Parathyroid adenoma (tissue), 2 donors: Measurements from ENCODE around the gene GAS2L2.

Experiments used
- H2AFZ ChIP-seq: fragments of 300-600 bp; sonication (generic); one replicate; pipeline ENCODE4 v1.7.0; 2017; ENCODE audit warnings: antibody characterized with exemption, mild to moderate bottlenecking
- H3K27ac ChIP-seq: fragments of 300-600 bp; sonication (generic); one replicate; pipeline ENCODE4 v1.7.0; 2017
- H3K27me3 ChIP-seq: fragments of 300-600 bp; sonication (generic); one replicate; pipeline ENCODE4 v1.7.0; 2017; ENCODE audit warnings: low read length; ENCODE audit not compliant: control insufficient read depth, insufficient read depth
- H3K36me3 ChIP-seq: fragments of 300-600 bp; sonication (generic); one replicate; pipeline ENCODE4 v1.7.0; 2017; ENCODE audit warnings: low read length; ENCODE audit not compliant: control insufficient read depth, insufficient read depth
- H3K4me1 ChIP-seq: fragments of 300-600 bp; sonication (generic); one replicate; pipeline ENCODE4 v1.7.0; 2017; ENCODE audit warnings: control low read depth
- H3K4me2 ChIP-seq: fragments of 300-600 bp; sonication (generic); one replicate; pipeline ENCODE4 v1.7.0; 2017; ENCODE audit warnings: low read length
- H3K4me3 ChIP-seq: fragments of 300-600 bp; sonication (generic); one replicate; pipeline ENCODE4 v1.7.0; 2017; ENCODE audit warnings: low read depth, low read length
- H3K79me2 ChIP-seq: fragments of 300-600 bp; sonication (generic); one replicate; pipeline ENCODE4 v1.7.0; 2017; ENCODE audit warnings: control low read depth
- H3K9ac ChIP-seq: fragments of 300-600 bp; sonication (generic); one replicate; pipeline ENCODE4 v1.7.0; 2017; ENCODE audit warnings: mild to moderate bottlenecking
- H3K9me3 ChIP-seq: fragments of 300-600 bp; sonication (generic); one replicate; pipeline ENCODE4 v1.7.0; 2017; ENCODE audit warnings: low read length; ENCODE audit not compliant: control insufficient read depth
- CTCF ChIP-seq: fragments of 300-600 bp; sonication (generic); IDR thresholded peaks from one replicate; pipeline ENCODE4 v1.7.0; 2017; ENCODE audit warnings: antibody characterized with exemption, mild to moderate bottlenecking
- donor health status: primary hyperparathyroidism.

The GAS2L2 gene

GRCh38 chr17:35749560-35750412 is 3.3 kb downstream of the GAS2L2 start:
- Histone ChIP-seq H3K9me3 (no peaks in the 10 kb centered on the region), H3K36me3 (no peaks in the 10 kb centered on the region), H3K4me1 (peaks cover 20% of the 10 kb centered on the region), H3K27me3 (no peaks in the 10 kb centered on the region), H3K4me3 (no peak overlapping the region), H3K4me2 (no peak overlapping the region), H3K79me2 (no peaks in the 10 kb centered on the region), H3K27ac (no peak overlapping the region), H3K9ac (no peak overlapping the region), H2AFZ (peak overlapping the region; percentile 74)
- TF ChIP-seq CTCF = no peak

- Histone ChIP-seq H3K79me2 (no peaks in the 10 kb centered on the region), H3K9me3 (no peaks in the 10 kb centered on the region), H3K9ac (no peak overlapping the region), H3K4me2 (no peak overlapping the region), H3K36me3 (no peaks in the 10 kb centered on the region), H2AFZ (no peak overlapping the region), H3K4me3 (no peak overlapping the region), H3K27ac (no peak overlapping the region), H3K4me1 (peaks cover 20% of the 10 kb centered on the region), H3K27me3 (no peaks in the 10 kb centered on the region)
- no peak for TF ChIP-seq CTCF
Observed at GRCh38 chr17:35748979-35749378, 4.1 kb downstream of the GAS2L2 start.

GRCh38 chr17:35748341-35748841 is 4.6 kb downstream of the GAS2L2 start:
- Histone ChIP-seq H3K27ac (peak overlapping the region; percentile 53), H3K9ac (no peak overlapping the region), H3K4me2 (no peak overlapping the region), H3K4me1 (peaks cover 20% of the 10 kb centered on the region), H3K36me3 (no peaks in the 10 kb centered on the region), H2AFZ (peak overlapping the region; percentile 57), H3K27me3 (peaks cover under 1% of the 10 kb centered on the region), H3K79me2 (no peaks in the 10 kb centered on the region), H3K9me3 (no peaks in the 10 kb centered on the region), H3K4me3 (no peak overlapping the region)
- no peak for TF ChIP-seq CTCF

GRCh38 chr17:35747540-35748017 is 5.5 kb downstream of the GAS2L2 start:
- Histone ChIP-seq H3K27me3 (peaks cover 4% of the 10 kb centered on the region), H3K4me3 (no peak overlapping the region), H3K27ac (peak overlapping the region; percentile 53), H3K79me2 (no peaks in the 10 kb centered on the region), H3K4me2 (no peak overlapping the region), H3K4me1 (peaks cover 20% of the 10 kb centered on the region), H3K9ac (no peak overlapping the region), H2AFZ (peak overlapping the region; percentile 57), H3K36me3 (no peaks in the 10 kb centered on the region), H3K9me3 (no peaks in the 10 kb centered on the region)
- peak; percentile 91 for TF ChIP-seq CTCF
